KMS-11 (cell line): ENCODE results near the gene GBA2.
A peak's percentile ranks its signal among the peaks of the same experiment; 100 is the strongest.

Experiments used
- H2AFZ ChIP-seq: fragments of 200-600 bp; sonication (generic); 2 replicates; pipeline ENCODE4 v1.6.1; 2016; ENCODE audit warnings: antibody characterized with exemption, mixed run types, low read depth
- H3K27ac ChIP-seq: fragments of 200-600 bp; sonication (generic); 2 replicates; pipeline ENCODE4 v1.6.1; 2016; ENCODE audit warnings: mild to moderate bottlenecking, mixed run types
- H3K27me3 ChIP-seq: fragments of 200-600 bp; sonication (generic); 2 replicates; pipeline ENCODE4 v1.6.1; 2017; ENCODE audit warnings: mild to moderate bottlenecking, low read depth, mixed run types, moderate library complexity; ENCODE audit not compliant: insufficient read depth
- H3K36me3 ChIP-seq: fragments of 200-600 bp; sonication (generic); 2 replicates; pipeline ENCODE4 v1.6.1; 2017; ENCODE audit warnings: mild to moderate bottlenecking, mixed run types; ENCODE audit not compliant: insufficient read depth
- H3K4me1 ChIP-seq: fragments of 200-600 bp; sonication (generic); 2 replicates; pipeline ENCODE4 v1.6.1; 2016; ENCODE audit warnings: mild to moderate bottlenecking, low read depth, mixed run types; ENCODE audit not compliant: poor library complexity, severe bottlenecking
- H3K4me2 ChIP-seq: fragments of 200-600 bp; sonication (generic); 2 replicates; pipeline ENCODE4 v1.7.0; 2016; ENCODE audit warnings: mild to moderate bottlenecking, mixed run types
- H3K4me3 ChIP-seq: fragments of 200-600 bp; sonication (generic); IDR thresholded peaks from 2 replicates; pipeline ENCODE4 v1.6.1; 2017; ENCODE audit warnings: low read depth, low read length, mixed read lengths; ENCODE audit not compliant: insufficient read depth
- H3K79me2 ChIP-seq: fragments of 200-600 bp; sonication (generic); 2 replicates; pipeline ENCODE4 v1.6.1; 2016; ENCODE audit warnings: low read depth, mixed run types; ENCODE audit not compliant: insufficient read depth
- H3K9ac ChIP-seq: fragments of 200-600 bp; sonication (generic); 2 replicates; pipeline ENCODE4 v1.6.1; 2016; ENCODE audit warnings: mild to moderate bottlenecking, mixed run types
- H4K20me1 ChIP-seq: fragments of 200-600 bp; sonication (generic); 2 replicates; pipeline ENCODE4 v1.6.1; 2016; ENCODE audit warnings: mild to moderate bottlenecking, mixed run types; ENCODE audit not compliant: insufficient read depth
- CTCF ChIP-seq: fragments of 200-600 bp; sonication (generic); conservative IDR thresholded peaks from 2 replicates; pipeline ENCODE4 v1.6.1; 2017; ENCODE audit warnings: low read depth, mild to moderate bottlenecking, antibody characterized with exemption, low read length, moderate library complexity, mixed read lengths

GBA2 gene

GRCh38 chr9:35690614-35691333 is 58.3 kb downstream of the GBA2 start:
- no peak for TF ChIP-seq CTCF
- Histone ChIP-seq H3K9ac (peak overlapping the region; percentile 61), H3K4me3 (no peak overlapping the region), H3K79me2 (no peaks in the 10 kb centered on the region), H3K4me1 (no peaks in the 10 kb centered on the region), H3K27me3 (no peaks in the 10 kb centered on the region), H3K27ac (no peak overlapping the region), H4K20me1 (no peaks in the 10 kb centered on the region), H3K4me2 (peak overlapping the region; percentile 76), H2AFZ (peak overlapping the region; percentile 81), H3K36me3 (no peaks in the 10 kb centered on the region)

GRCh38 chr9:35690294-35690613 is 58.8 kb downstream of the GBA2 start:
- Histone ChIP-seq H4K20me1 (no peaks in the 10 kb centered on the region), H3K79me2 (no peaks in the 10 kb centered on the region), H2AFZ (peak overlapping the region; percentile 81; the same call in 1 of the 2 replicates), H3K27me3 (no peaks in the 10 kb centered on the region), H3K4me1 (no peaks in the 10 kb centered on the region), H3K36me3 (no peaks in the 10 kb centered on the region), H3K4me3 (no peak overlapping the region), H3K9ac (peak overlapping the region; percentile 61; the same call in 1 of the 2 replicates), H3K27ac (no peak overlapping the region), H3K4me2 (peak overlapping the region; percentile 48)
- no peak for TF ChIP-seq CTCF

- Histone ChIP-seq H3K4me2 (peak within 1 kb of the TSS; percentile 76), H3K27ac (no peak within 1 kb of the TSS), H3K4me3 (no peak within 1 kb of the TSS), H3K79me2 (no peaks in the 10 kb centered on the region), H3K27me3 (no peaks in the 10 kb centered on the region), H3K9ac (peak within 1 kb of the TSS; percentile 61), H3K36me3 (no peaks in the 10 kb centered on the region), H4K20me1 (no peaks in the 10 kb centered on the region), H2AFZ (peak within 1 kb of the TSS; percentile 81), H3K4me1 (no peaks in the 10 kb centered on the region)
- TF ChIP-seq CTCF = no peak
Measured at GRCh38 chr9:35689542-35690293, 59.3 kb downstream of the GBA2 start, which contains the start of gene TPM2. Gene TPM2 (minus strand): TSS chr9:35689925. CDS start chr9:35689817, 108 bp downstream.

GRCh38 chr9:35688558-35689541 is 60.2 kb downstream of the GBA2 start:
- Histone ChIP-seq H3K27me3 (no peaks in the 10 kb centered on the region), H3K79me2 (no peaks in the 10 kb centered on the region), H3K4me1 (no peaks in the 10 kb centered on the region), H3K36me3 (no peaks in the 10 kb centered on the region), H4K20me1 (no peaks in the 10 kb centered on the region), H3K4me2 (no peak overlapping the region), H3K27ac (no peak overlapping the region), H2AFZ (no peak overlapping the region), H3K4me3 (no peak overlapping the region), H3K9ac (no peak overlapping the region)
- no peak for TF ChIP-seq CTCF
